NCI-H2196 treated with DMSO at 0.1 percent for 48 hours (cell line): ENCODE data around the gene AMPD2.

Source experiments
- DNase-seq: peaks from one replicate; lab custom pipeline; 2025; ENCODE audit not compliant: unreplicated experiment; lab: John Stamatoyannopoulos, UW

The AMPD2 gene

DNA sequence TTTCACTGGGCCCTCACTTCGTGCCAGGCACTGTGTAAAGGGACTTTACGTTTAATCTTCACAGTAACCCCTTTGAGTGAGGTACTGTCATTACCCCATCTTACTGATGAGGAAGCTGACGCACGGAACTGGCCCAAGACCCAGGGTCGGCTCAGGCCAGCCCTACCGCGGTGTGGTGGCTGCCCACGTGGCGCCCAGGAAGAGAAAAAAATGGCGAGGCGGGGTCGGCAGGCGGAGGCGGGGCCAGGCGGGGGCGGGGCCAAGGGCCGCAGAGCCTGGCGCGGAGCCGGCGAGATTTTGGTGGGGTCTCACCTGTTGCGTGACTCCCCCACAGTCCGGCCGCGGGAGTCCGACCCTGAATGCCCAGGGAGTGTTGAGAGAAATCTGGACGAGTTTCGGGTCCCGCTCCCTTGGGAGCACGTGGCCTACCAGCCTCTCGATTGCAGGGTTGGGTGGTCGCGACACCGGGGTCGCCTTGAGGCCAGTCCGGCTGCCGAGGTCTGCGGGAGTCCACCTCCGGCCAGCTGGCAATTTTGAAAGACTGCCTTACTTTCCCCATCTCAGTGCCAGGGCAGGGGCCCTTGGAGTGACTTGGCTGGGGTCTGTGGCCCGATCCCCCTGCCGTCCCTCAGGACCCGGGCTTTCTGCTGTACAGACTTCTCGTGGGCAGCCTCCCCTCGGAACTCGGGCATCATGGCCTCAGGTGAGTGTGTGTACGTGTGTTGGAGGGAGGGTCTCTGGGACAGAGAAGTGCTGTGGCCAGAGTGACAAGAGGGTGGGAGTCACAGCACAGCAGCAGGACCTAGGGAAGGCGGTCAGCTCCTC, at the start of gene AMPD2, which contains the start of gene GNAT2:
AMPD2 (plus strand) TSS at position 262 of the 825 bp plus-strand sequence. CDS start 1,339 bp downstream, outside the sequence.
GNAT2 (minus strand) TSS at position 41 of the 825 bp plus-strand sequence. CDS start 6,746 bp downstream, outside the sequence.
- DNase-seq, result peak; percentile 38

DNA sequence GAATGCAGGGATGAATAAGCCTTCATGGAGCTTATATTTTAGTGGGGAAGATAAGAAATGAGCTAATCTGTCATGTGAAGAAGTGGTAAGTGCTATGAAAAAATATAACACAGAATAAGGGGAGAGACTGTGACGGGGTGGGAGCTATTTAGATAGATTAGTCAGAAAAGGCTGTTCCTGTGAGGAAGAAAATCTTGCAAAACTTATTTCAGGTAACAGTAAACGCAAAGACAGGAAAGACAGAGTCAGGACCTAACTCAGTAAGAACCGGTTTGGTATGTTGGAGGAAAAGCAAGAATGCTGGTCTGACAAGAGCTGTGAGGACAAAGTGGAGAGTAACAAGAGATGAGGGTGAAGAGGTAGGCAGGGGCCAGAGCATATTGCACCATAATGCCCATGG, 49.2 kb upstream of the AMPD2 start:
- DNase-seq, result no peak

DNA sequence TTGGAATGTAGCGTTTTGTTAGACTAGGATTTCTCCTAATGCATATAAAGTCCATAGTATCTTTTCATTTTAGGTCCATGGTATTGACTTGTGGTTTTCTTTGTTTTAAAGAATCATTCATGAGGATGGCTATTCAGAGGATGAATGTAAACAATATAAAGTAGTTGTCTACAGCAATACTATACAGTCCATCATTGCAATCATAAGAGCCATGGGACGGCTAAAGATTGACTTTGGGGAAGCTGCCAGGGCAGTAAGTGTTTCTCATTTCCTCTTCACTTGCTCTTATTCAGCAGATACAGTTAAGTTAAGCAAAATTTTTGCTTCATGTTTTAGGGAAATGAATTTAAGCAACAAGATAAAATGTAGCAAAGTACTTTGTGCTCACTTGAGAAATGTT, 45.9 kb upstream of the AMPD2 start:
- no peak for DNase-seq

DNA sequence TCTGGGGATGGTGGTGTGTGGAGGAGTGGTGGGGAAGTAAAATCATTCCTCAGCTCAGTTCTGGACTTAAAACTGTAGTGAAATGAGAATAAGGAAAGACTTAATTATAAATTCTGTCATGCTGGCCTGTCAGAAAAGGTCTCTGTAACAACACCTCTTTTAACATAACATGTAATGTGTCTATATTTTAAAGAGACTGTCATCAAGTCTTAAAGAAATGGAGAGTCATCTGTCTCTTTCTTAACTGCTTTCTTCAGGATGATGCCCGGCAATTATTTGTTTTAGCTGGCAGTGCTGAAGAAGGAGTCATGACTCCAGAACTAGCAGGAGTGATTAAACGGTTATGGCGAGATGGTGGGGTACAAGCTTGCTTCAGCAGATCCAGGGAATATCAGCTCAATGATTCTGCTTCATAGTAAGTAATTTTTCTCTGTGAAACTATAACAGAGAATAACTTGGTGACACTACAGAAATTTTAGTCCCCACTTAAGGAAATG, 40.6 kb upstream of the AMPD2 start:
- no peak for DNase-seq

DNA sequence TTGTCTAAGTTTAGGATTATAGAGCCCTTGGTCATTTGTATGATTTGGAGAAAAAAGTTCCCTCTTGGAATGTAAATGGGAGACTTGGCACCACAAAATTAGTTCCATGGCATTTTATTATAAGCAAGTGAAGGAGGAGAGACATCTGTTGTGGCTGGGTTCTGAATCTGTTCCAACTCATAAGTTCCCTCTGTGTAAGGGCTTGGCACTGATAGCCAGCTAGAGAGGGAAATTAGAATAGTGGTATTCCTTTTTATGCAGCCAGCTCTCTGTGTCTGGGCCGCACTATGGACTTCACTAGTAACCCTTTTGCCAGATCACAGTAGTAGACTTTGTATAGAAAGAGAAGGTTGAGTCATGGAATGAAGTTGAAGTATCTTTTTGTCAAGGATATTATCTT, 40.1 kb upstream of the AMPD2 start:
- DNase-seq, result no peak

DNA sequence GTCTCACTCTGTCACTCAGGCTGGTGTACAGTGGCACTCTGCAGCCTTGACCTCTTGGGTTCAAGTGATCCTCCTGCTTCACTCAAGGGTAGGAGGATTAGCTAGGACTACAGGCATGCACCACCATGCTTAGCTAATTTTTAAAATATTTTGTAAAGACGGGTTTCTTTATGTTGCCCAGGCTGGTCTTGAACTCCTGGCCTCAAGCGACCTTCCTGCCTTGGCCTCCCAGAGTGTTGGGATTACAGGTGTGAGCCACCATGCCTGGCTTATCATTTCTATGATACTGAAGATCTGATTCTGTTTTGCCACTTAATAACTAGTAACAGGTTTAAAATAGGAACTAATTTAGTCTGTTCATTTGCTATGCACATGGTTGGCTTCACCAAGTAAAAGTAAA, 37.6 kb upstream of the AMPD2 start:
- DNase-seq, result no peak

DNA sequence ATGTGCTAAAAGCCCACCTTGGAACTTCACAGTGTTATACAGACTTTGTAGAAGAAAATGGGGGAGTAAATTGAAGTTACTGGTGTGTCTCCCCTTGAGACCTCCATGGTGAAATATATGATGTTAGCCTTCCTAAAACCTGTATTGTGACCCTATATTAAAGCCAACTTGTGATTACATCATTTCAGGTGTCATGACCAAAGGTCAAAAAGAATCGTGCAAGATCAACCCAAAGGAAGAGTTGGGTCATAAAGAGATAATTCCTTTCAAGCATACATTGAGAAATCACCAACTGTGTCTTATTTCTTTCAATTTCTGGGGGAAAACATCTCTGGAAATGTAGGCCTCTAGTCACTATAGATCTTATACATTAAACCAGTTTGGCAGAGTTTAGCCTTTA, 34.9 kb upstream of the AMPD2 start:
- no peak for DNase-seq

DNA sequence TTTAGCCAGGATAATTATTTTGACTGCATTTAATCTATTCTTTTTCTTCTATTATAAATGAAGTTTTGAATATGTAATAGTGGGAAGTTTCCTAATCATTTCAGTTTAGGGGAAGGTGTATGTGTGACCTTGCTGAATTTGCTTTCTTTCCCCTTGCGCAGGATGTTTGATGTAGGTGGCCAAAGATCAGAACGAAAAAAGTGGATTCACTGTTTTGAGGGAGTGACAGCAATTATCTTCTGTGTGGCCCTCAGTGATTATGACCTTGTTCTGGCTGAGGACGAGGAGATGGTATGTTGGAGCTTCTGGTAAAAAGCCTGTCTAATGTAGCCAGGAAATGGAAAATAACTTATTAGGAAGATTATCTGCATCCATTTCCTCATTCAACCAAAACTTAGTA, 33.6 kb upstream of the AMPD2 start:
- DNase-seq, result no peak

DNA sequence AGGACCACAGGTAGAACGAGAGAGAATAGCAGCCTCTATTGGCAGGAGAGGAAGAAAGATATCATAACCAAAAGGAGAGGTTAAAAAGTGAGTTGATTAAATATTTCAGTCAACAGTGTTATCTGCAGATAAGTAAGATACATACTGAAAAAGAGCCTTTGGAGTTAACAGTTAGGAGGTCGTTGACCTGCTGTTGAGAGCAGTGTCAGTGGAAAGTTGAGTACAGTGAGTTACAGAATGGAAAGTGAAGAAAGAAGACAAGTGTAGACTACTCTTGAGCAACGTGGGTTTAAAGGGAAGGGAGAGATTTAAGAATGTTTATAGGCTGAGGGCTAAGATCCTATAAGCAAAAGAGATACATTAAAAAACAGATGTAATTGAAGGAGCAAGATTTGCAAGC, 30.5 kb upstream of the AMPD2 start:
- DNase-seq, result no peak

DNA sequence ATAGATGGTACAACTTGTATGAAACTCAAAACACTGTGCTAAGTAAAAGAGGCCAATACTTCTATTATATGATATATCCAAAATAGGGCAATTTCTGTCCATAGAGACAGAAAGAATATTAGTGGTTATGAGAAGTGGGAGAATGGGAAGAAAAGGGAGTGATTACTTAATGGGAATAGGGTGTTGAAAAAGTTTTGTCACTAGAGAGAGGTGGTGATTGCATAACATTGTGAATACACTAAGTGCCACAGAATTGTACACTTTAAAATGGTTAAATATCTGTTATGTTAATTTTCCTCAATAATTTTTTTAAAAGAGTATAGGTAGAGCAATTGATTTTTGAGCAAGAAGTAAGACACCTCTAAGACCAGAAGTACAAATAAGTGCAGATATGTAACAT, 30.0 kb upstream of the AMPD2 start:
- DNase-seq, result no peak

DNA sequence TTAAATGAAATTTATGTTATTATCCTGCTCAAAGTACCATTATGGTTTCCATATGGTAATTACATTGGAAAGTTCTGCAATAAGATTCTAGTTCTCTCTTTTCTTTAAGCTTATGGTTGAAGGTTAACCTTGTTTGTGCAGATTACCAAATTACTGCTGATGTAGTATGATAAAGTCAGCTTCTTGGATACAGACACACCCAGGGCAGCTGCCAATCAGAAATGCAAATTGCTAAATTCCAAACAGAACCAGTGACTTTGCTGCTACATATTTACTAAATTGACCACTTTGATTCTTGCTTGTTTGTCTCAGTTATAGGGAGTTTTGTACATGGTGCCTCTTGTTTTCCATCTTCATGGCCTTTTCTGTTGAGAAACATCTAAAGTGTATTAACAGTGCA, 26.7 kb upstream of the AMPD2 start:
- DNase-seq, result no peak

DNA sequence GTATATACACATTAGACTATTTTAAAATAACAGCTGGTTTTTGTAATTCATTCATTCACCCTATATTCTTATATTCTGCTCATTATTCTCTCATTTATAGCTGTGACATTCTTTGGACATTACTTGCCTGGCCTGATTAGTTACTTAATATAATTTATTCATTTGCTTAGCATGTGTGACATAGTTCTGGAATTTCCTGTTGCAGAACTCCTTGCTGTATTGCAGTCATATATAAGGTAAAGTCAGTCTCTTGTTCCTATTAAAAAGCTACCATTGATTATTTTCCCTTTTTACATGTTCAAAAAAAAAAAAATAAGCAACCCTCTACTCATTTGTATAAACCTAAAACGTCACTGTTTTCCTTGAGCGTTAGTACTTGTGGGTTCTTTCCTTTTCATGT, 24.1 kb upstream of the AMPD2 start:
- no peak for DNase-seq

DNA sequence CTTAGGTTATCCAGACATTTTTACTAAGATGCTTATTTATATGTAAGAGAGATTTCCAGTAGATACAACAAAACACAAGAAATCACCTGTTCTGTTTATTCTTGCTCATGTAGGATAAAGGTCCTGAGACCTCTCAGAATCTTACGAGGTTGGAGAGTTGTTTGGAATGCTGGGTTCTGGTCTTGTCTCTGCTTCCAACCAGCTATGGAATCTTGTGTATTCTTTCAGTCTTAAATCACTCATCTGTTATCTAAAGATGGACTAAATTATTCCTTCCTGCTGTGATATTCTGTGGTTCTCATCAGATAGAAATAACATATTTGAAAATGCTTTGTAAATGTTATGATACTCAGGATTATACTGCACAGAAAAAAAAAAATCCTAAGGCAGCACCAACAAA, 21.5 kb upstream of the AMPD2 start:
- no peak for DNase-seq

DNA sequence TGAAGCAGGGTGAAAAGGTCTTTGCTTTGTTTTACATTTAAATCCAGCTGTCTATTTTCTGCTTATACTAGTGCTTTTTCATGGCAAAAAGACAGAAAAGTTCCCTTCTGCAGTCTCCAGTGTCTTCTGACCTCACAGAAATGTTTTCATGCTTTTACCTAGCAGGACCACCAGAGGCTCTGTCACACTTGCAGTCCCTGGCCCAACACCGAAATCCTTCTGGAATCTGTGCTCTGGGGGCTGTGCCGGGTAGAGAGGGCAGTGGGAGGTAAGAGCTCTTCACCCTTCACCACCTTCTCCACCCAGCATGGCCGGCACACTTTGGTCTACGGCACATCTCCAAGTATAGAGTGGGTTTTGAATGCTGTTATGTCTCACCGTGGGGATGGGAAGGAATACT, 21.0 kb upstream of the AMPD2 start:
- DNase-seq, result no peak

DNA sequence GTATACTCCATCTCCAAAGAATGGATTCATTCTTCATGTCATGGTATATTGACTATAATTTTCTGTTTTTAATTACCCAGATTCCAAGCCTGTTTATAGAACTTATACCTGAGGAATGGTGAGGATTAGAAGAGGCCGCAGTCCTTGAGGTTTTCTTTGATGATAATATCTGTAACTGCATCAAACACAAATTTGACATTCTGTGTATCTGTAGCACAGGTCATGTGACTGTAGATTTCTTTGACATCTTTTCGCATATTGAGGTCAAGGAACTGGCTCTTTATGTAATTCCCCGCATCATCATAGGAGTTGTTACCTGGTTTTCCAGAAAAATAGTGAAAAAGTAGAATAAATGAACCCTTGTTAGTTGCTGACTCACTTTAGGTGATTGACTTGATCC, 16.4 kb upstream of the AMPD2 start:
- no peak for DNase-seq

DNA sequence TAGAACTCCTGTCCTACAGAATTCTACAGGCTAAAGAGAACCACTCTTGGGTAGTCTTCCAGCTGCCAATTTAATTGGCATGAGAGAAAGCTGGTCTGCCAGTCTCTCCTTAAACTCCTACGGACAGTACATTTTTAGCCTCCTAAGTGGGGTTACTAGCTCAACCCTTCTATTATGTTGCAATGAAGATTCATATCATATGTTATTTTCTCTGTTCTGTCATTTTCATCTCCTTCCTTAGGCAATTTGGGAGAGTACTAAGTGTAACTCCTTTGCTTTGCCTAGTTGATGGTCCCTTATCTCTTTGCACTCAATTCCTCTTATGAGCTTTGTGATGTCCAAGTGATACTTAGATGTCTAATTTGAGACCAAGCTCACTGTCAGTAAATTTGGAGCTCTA, 14.3 kb upstream of the AMPD2 start:
- no peak for DNase-seq

DNA sequence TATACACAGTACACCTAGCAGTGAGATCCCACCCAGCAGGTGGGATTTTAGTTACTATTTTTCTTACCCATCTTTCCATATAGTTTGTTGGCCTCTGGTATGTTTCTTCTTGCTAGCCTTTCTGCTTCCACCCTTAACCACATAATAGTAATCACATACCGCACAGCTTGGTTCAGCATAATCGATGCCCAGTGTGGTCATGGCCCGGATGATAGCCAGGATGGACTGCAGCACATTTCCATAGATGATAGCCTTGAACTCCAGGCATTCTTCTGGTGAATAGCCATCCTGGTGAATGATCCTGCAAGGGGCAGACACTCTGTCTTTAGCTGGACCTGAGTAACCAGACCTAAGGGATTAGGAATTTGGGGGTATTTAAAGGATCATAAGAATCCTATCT, 9.8 kb upstream of the AMPD2 start:
- no peak for DNase-seq

DNA sequence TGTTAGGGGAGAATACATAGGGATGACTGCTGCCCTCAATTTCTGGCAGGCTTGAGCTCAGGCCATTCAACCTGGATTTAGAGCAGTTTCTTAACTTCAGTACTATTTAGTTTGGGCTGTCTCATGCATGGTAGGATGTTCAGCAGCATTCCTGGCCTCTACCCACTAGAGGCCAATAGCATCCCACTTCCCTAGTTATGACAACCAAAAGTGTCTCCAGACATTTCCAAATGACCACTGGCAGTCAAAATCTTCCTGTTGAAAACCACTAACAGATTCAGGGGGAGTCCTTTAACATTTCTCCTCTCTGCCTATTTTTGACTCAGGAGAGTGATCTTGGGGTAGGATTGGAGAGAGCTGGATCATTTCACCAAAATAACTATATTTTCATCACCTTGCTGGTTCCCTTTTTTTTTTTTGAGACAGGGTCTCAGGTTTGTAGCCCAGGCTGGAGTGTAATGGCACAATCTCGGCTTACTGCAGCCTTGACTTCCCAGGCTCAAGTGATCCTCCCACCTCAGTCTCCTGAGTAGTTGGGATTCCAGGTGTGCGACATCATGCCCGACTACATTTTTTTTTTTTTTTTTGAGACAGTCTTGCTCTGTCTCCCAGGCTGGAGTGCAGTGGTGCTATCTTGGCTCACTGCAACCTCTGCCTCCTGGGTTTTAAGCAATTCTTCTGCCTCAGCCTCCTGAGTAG, 8.9 kb upstream of the AMPD2 start:
- no peak for DNase-seq

DNA sequence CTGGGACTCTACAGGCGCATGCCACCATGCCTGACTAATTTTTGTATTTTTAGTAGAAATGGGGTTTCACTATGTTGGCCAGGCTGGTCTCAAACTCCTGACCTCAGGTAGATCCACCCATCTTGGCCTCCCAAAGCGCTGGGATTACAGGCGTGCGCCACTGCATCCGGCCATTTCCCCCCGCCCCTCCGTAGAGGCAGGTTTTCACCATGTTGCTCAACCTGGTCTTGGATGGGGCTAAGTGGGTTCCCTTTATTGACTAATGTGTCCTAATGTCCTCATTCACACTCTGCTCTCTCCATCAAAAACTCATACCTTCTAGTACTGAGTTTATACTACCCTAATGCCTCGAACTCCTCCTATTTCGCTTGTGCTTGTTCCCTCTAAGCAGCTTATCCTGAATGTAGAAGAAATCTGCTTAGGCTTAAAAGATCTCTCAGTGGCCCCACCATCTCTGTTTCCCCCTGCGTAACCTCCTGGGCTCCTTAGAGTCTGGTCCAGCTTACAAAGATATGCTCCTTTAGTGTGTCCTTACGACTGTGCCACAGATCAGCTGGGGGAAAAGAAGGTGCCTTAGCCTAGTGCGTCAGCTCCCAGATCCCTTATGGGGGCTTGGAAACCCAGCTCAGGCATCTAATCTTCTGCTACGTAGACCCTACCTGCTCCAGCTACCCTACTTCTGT, 8.2 kb upstream of the AMPD2 start:
- no peak for DNase-seq

DNA sequence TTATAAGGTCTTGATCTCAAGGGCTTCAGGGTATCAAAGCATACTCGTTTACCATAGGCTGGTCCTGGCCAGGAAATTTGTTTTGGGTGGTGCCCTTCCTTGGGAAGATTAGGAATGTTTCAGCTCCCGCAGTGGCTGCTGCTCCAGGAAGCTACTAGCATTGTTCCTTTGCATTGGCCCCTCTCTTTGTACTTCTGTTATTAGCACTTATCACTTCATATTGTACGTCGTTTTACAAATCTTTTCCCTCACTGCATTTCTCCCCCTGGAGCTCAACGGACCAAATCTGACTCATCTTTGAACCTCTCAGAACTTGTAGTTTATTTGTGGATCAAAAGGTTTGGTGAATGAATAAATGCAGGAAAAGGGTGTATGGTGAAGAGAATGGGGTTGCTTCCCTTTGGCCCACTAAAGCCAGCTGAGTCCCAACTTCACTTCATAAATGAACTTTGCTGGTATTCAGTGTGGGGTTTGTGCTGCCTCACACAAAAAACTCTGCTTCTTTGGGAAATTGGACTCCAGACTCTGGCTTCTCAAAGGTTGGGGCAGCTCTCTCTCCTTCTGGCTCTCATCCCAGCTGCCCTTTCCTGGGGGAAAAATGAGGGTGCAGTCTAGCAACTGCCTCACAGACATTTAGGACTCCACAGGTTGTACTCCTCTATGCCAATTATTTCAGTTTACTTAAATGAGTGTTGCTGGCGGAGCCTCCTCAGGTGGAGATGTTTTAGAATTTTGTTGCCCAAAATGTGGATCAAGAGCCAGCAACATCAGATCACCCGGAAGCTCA, 6.1 kb upstream of the AMPD2 start:
- no peak for DNase-seq

DNA sequence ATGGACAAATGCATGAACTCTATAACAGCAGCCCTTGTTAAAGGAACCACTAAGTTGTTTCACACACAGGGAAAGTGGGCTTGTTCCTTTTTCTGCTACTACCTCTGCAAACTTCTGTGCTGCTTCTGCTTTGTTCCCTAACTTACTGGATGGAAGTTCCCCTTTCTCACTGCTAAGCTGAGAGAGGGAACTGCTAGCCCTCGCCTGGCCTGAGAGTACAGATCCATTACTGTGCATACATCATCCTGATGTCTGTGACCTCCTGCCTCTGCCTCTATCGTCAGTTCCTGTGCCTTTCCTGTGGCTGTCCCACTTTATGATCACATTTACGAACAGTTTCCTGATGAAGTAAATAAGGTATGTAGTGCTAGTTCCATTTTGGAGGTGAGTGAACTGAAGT, 3.8 kb upstream of the AMPD2 start:
- no peak for DNase-seq
